NCI-H345 treated with DMSO at 0.1 percent for 48 hours (cell line): ENCODE measurements around the gene ORC3.

ENCODE experiments used
- DNase-seq: peaks from one replicate; lab custom pipeline; 2025; ENCODE audit not compliant: unreplicated experiment; lab: John Stamatoyannopoulos, UW

ORC3 gene

DNA sequence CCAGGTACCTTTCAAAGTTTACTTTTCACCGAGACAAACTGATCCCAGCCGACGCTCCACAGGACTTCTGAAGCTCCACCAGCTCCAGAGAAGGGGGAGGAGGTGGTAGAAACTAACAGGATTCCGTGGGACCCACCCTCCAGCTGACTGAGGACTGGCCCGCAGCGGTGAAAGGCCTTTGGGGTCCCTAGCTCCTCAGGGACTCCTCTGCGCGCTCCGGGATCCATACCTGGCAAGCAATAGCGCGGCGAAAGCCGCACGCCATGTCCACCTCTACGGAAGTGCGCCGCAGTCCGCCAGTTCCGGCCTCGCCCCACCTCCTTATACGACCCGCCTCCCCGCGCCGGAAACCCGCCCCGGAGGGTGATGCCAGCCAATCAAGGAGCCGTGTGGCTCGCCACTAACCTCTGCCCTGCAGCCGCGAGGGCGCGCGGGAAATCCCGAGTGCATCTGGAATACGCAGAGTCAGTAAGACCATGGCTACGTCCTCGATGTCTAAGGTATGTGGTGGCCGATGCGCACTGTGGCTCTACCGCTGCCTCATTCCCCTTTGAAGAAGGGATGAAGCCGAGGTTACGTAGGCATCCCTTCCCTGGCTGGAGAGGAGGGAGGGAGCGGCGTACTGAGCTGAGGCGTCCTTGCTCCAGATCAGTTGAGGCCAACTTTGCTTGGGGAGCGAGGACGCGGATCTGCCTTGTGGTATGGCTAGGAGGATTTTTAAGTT lies at the start of gene ORC3, which contains the start of gene RARS2:
TSS of gene ORC3 (plus strand) at position 443 of the 724 bp plus-strand sequence. CDS start at position 477, 34 bp downstream.
TSS of gene RARS2 (minus strand) at position 295 of the 724 bp plus-strand sequence. CDS start at position 265, 30 bp downstream.
- peak; percentile 81 for DNase-seq

DNA sequence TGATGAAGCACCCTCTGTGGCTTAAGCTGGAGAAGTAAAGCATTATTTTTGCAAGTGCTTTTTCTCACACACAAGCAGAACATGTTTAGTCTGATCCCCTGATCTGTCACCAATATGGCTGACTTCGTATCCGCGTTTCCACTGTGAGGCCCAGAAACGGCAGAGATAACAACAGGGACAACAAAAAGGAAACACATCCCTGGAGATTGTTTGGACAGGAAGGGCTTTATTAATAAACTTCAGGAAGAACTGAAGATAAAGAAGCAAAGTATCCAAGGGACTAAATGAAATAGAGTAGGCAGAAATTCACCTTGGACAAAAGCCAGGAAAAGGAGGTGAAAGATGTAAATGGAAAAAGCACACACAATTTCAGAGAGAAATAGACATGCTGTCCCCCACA lies 49.4 kb upstream of the ORC3 start:
- DNase-seq = no peak

DNA sequence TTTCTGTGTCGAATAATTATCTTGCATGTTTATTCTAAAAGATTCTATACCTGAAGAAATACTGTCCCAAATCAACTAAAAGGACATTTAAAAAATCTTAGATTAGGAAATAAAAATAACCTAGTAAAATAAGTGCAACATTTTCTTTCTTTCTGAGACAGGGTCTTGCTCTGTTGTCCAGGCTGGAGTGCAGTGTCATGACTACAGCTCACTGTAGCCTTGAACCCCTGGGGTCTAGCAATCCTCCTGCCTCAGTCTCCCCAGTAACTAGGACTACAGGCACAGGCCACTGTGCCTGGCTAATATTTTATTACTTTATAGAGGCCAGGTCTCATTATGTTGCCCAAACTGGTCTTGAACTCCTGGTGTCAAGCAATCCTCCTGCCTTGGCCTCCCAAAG lies 48.9 kb upstream of the ORC3 start:
- no peak for DNase-seq

DNA sequence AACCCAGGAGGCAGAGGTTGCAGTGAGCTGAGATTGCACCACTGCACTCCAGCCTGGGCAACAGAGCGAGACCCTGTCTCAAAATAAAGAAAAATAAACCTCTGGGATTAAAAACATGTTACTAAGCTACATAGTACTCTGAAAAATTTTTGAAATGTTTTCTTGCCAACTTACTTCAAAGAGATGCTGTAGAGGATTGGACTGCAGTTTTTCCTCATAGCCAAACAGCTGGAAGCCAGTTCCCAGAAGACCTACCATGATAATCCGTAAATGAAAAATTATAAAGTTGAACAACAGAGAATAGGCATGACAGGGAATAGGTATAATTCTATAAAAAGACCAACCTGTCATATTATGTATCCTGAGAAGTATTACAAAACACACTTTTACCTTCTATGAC lies 48.2 kb upstream of the ORC3 start:
- no peak for DNase-seq

DNA sequence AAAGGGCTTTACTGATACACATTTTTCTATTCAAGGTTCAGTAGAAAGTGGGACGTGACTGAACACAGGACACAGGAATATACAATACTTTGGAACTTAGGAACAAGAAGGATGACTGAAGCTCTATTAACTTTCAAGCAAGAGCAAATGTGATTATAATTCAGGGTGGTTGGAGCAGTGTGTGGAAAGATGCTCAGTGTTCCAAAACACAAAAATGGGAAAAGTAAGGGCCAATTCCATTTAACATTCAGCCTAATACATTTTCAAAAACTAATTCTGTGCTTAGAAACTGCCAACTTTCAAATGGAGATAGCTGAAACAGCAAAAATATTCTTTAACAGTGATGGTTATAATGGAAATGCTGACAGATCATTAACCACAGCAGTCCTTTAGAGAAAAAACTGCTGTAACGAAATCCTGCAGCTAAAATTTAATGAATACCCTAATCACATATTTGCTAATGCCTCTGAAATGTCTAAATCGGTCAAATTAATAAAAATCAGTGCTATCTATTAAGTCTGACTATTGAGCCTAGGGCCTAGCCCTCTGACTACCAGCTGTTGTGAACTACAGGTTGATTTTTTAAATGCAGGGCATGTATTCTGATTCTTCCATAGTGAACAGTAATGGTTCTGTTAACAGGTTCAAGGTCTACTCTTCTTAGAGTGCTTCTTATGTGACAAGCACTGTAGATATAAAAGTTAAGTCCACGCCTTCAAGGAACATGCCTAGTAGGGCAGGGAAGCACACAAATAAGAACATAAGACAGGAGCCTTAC lies 46.0 kb upstream of the ORC3 start:
- DNase-seq = no peak

DNA sequence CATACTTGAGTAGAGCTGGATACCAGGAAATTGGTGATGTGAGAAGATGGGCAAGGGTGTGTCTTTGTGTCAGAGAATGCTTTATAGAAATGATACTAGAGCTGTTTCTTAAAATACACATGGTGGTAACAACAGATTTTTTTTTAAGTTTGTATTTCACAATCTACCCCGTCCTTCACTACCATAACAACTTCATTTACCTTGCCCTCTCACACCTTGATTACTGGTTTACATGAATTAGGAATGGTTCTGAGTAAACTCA lies 45.5 kb upstream of the ORC3 start:
- DNase-seq = no peak

DNA sequence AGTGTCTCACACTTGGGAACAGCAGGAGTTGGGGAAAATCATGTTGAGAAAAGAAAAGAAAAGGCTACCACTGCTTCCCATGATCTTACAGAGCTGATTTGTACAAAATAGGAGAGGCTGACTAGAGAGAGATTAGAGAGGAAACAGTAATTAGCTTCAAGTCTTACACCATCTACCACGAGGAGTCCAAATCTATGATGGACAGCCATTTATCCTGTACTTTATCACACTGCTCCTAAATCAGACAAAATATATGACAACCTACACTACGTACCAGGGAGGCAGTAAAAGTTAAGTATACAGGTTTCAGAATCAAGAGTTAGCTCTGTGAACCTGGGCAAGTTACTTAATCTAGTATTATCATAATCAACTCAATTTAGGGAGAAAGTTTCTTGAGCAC lies 38.1 kb upstream of the ORC3 start:
- no peak for DNase-seq

DNA sequence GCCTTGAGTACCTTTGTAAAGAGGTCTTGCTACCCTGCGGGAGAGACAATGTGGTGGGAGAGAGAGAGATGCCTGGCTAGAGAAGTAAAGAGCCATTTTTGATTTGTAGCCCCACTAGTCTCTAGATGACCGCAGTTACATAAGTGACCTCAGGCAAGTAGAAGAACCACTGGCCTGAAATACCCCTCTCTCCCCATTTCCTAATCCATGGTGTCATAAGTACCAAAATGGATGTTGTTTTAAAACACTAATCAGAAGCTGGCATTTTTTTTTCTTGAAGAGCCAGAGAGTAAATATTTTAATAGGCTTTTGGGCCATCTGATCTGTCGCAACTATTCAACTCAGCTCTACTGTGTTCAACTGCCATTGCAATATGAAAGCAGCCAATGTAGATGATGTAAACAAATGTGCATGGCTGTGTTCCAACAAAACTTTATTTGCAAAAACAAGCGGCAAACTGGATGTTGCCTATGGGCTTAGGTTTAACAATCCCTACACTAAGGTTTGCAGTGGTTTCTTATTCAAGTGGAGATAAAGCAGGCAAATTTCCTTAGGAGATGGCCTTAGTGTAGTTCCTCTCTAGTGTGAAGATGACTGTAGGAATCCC lies 36.7 kb upstream of the ORC3 start:
- DNase-seq = no peak

DNA sequence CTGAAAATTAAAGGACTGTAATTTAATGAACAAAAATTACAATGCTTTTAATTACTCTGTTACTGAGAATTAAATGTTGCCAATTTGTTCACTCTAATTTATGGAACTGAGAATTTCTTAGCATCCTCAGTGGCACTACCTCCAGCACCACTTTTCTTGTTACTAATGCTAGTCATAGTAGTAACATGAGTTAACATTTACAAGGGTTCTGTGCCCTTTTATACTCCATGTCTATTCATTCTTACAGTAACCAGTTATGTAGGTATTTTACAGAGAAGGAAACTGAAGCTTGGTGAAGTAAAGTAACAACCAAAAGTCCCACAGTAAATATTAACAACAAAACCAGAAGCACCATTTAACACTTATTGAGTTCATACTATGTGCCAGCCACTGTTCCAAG lies 34.4 kb upstream of the ORC3 start:
- DNase-seq = no peak

DNA sequence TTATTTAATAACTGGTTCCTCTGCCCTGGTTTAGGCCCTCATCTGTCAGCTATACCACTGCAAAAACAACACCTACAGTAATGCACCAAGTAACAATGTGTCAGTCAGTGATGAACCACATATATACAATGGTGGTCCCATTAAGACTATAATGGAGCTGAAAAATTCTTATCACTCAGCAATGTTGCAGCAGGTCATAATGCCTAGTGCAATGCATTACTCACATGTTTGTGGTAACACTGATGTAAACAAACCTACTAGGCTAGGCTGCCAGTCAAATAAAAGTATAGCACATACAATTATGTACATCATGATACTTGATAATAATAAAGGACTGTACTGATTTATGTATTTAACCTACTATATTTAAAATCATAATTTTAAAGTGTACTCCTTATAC lies 31.5 kb upstream of the ORC3 start:
- DNase-seq = no peak

DNA sequence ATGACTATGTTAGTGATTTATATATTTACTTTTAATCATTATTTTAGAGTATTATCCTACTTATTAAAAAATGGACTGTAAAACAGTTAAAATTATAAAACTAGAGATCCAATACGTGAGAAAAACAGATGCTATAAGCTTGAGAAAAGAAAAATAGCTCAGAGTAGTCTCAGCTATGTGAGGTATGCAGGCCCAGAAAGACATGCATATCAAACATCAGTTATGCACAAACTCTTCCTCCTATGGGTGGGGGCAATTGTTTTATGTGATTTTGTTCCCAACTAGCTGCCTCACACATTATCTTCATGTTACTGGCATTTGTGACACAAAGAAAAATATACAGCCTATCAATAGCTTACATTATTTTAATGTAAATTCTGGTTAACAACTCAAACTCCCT lies 28.9 kb upstream of the ORC3 start:
- no peak for DNase-seq

DNA sequence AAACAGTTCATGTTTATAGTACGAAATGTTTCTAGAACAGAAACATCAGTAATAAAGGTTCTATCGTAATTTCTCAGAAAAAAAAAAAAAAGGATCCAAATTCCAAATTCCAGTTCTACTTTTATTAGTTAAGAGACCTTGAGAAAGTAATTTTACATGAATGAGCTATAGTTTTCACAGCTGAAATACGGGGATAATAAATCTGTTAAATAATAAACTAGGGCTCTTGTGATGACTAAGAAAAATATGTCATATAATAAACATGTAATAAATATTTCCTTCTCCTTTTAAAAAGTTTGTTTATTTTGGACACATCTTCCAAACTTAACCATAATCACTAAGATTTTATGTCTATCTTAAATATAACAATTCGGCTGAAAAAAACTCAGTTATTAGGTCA lies 17.9 kb upstream of the ORC3 start:
- no peak for DNase-seq

DNA sequence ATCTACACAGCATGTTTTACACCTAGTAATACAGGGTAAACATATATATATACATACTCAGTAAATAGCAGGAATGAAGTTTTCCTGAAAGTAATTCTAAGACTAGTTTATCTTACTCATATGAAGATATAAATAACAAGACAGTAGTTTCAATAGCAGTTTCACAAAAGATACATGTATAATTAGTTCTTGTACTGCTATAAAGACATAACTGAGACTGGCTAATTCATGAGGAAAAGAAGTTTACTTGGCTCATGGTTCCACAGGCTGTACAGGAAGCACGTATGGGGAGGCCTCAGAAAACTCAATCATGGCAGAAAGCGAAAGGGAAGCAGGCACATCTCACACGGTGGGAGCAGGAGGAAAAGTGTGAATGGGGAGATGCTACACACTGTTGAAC lies 17.1 kb upstream of the ORC3 start:
- DNase-seq = no peak

DNA sequence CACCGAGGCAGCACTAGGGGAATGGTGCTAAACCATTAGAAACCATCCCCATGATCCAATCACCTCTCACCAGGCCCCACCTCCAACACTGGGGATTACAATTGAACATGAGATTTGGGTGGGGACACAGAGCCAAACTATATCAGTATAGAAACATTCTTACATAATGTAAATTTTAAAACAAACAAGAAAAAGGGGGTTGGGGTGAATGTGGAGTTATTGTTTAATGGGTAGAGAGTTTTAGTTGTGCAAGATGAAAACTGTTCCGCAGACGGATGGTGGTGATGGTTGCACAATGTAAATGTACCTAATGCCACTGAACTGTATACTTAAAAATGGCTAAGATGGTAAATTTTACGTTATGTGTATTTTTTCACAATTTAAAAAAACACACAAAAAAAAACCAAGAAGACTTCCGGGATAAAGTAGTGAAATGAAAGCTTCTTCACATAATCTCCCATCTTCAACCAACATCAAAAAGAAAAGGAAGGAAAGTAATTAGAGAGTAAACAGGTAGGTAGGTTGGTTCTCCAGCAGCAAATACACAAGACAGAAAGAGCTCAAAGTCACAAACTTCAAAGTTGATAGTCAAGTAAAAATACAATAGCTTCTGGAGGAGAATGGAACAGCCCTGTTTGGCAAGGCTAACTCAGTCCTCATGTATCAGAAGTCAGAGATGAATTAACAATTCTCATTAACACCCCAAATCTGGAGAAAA lies 16.5 kb upstream of the ORC3 start:
- DNase-seq = no peak

DNA sequence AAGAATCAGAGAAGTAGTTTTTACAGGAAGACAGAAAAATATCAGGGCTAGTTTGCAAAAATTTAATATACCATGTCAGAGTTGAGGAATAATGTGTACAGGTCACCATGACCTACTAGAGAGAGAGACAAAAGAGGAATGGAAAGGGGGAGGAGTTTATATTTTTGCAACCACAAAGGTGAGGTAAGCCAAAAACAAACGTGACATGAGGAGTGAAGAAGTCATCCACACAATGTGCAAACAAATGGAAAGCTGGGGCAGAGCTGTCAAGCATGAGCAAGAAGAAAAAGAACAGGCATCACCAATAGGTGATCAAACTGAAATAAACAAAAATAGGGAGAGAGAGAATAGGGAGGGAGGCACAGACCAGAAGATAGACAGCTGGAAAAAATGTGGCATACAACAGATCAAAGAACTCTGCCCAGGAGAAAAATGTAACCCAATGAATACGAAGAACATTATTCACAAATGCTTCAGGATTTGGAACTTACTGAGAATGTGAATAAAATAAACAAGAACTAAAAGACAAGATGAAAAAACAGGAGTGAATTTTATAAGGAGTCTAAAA lies 15.6 kb upstream of the ORC3 start:
- DNase-seq = peak; percentile 20

DNA sequence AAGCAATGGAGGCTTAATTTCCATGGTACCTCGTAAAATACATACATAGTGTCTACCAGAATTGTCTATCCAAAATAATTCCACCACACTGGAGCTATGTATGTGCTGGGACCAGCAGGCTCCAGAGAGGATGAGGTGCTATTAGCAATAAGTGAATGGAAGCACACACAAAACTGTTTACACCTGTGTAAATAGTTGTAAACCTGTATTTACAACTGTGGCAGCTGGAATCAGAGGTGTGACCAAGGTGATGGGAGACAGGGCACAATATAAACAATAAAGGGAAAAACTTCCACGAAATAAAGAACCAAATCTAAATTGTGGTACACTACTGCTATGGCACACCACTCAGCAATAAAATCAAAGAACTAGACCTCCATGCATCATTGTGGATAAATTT lies 14.5 kb upstream of the ORC3 start:
- no peak for DNase-seq

DNA sequence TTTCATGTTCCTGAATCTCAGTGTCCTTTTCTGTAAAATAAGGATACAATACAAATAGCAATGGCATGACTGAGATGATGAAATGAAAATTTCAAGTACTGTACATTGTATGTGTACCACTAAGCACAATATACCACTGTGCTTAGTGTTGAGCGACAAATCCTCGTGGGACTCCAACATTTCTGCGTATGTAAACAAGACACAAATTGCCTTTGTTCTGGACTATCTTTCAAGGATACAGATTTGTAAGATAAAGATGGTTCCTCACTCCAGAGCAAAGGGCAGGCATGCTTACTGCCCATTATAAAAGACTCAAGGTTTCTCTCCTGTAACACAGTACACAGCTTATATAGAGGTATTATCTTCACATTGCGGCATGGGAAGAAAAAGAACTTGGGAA lies 6.1 kb upstream of the ORC3 start:
- DNase-seq = no peak

DNA sequence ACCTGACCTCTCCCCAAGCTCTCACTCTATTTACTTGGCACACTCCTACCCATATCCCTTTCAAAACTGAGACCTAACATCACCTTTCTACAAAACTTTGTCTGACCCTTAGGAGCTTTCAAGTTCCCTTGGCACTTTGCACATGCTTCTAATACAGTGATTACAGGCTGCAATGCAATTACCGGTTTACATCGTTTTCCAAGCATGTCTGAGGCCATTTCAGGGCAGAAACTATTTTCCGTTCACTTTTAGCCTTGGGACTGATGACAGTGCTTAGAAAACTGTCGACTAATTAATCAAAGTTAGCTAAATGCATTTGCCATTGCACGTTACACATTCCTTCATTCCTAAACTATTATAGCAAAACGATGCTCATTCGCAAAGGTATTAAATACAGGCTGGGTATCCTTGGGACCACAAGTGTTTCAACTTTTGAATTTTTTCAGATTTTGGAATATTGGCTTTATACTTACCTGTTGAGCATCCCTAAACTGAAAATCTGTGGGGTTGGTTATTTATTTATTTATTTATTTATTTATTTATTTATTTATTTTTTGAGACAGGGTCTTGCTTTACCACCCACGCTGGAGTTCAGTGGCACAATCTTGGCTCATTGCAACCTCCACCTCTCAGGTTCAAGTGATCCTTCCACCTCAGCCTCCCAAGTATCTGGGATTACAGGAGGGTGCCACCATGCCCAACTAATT lies 3.4 kb upstream of the ORC3 start:
- DNase-seq = no peak

DNA sequence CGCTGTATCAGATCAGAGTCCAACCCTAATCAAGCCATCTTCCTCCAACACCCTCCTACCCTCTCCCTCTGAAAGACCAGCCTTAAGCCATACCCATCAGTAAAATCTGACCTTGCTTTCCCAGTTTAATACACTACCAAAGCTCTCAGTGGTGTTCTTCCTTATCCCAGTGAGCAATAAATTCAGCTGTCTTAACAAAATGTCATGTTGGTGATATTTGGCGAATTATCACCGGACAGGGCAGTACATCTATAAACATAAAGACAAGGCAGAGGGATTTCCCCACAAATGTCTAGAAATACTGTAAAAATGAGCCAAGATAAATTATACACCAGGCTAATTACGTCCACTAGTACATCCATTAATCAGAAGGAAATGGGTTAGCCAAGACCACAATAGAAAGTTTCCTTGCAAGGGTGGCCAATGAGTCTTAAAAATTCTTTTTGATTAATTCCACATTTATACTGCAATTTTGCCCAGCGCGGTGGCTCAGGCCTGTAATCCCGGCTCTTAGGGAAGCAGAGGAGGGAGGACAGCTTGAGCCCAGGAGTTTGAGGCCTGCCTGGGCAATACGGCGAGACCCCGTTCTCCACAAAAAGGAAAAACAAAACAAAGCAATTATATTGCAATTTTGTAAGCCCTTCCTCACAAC lies 1.1 kb upstream of the ORC3 start:
- DNase-seq = no peak

DNA sequence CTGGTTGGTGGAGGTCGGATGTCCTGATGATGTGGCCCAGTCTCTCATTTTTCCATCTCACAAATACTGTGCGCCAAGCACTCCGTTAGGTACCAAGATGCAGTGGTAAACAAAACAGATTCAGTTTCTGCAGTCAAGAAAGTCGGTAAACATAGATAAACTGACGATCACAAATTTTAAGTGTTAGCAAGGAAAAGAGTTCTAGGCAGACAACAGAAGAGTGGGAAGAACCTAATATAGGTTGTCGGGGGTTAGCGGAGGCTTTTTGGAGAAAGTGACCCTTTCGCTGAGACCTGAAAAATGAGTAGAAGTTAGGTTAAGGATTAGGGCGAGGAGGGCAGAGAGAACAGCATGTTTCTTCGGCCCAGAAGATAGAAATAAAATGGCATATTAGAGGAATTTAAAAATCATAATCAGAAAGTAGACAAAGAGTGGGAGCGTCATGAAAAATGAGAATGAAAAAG lies 514 bp downstream of the ORC3 start:
- DNase-seq = no peak
